ENCODE results near the gene TSSC4. TPM values are rescaled to one million over a fixed set of nuclear protein-coding genes. Genes with fewer than 3 reads are reported as not detected.

The TSSC4 gene
- total RNA-seq, 1 experiment from 2014 or later, result 35.6 TPM

GRCh38 chr11:2395211-2395730 is 5.3 kb upstream of the TSSC4 start:
- no TSS peak for BruUV-seq (replicated peaks)
- Histone ChIP-seq H3K9me3 (ENCODE audit: insufficient read depth, low read depth) (no peaks in the 10 kb centered on the region), H3K27me3 (ENCODE audit: insufficient read depth, low read depth) (no peaks in the 10 kb centered on the region), H3K79me2 (ENCODE audit: low read depth) (no peaks in the 10 kb centered on the region), H3K9me2 (ENCODE audit: insufficient read depth) (no peaks in the 10 kb centered on the region), H3K4me3 (no peak overlapping the region), H3K36me3 (ENCODE audit: low read depth) (no peaks in the 10 kb centered on the region), H2AFZ (no peak overlapping the region), H3K4me2 (no peak overlapping the region), H3F3A (ENCODE audit: insufficient read depth, low read depth) (peaks cover 10% of the 10 kb centered on the region; the same call in 1 of the 2 replicates), H4K20me1 (ENCODE audit: insufficient read depth) (peaks cover 9% of the 10 kb centered on the region), H3K4me1 (replicated peaks; ENCODE audit: insufficient read depth) (0 out of 2 replicates have a peak, but pooled peaks cover 4% of the 10 kb centered on the region), H3K27ac (no peak overlapping the region)
- TF ChIP-seq CTCF (conservative IDR thresholded peaks at IDR 0.05) (no peak), EZH2 (IDR thresholded peaks at IDR 0.05; ENCODE audit: low read depth) (no peak)
- ChIA-PET POLR2A (ENCODE audit: unreplicated experiment) (no interaction called here), CTCF (no interaction called here)
- no peak for DNase-seq
- intact Hi-C loops (cut with micrococcal nuclease; ENCODE audit: unreplicated experiment), result no loop called here

GRCh38 chr11:2395856-2396255 is 4.7 kb upstream of the TSSC4 start:
- BruUV-seq (replicated peaks), result no TSS peak
- H3K4me2 ChIP-seq, result no peak overlapping the region
- POLR2A ChIA-PET (ENCODE audit: unreplicated experiment), result no interaction called here
- H3K9me2 ChIP-seq (ENCODE audit: insufficient read depth), result no peaks in the 10 kb centered on the region
- H3K36me3 ChIP-seq (ENCODE audit: low read depth), result no peaks in the 10 kb centered on the region
- no peaks in the 10 kb centered on the region for H3K9me3 ChIP-seq (ENCODE audit: insufficient read depth, low read depth)
- CTCF ChIA-PET, result no interaction called here
- no peak overlapping the region for H3K4me3 ChIP-seq
- H2AFZ ChIP-seq, result no peak overlapping the region
- H3F3A ChIP-seq (ENCODE audit: insufficient read depth, low read depth), result peaks cover 10% of the 10 kb centered on the region; the same call in 1 of the 2 replicates
- H3K27ac ChIP-seq, result no peak overlapping the region
- peaks cover 7% of the 10 kb centered on the region; the same call in 1 of the 2 replicates for H4K20me1 ChIP-seq (ENCODE audit: insufficient read depth)
- intact Hi-C loops (cut with micrococcal nuclease; ENCODE audit: unreplicated experiment), result no loop called here
- no peaks in the 10 kb centered on the region for H3K4me1 ChIP-seq (replicated peaks; ENCODE audit: insufficient read depth)
- no peaks in the 10 kb centered on the region for H3K27me3 ChIP-seq (ENCODE audit: insufficient read depth, low read depth)
- peaks cover 3% of the 10 kb centered on the region for H3K79me2 ChIP-seq (ENCODE audit: low read depth)
- no peak for TF ChIP-seq CTCF (conservative IDR thresholded peaks at IDR 0.05)
- no peak for TF ChIP-seq EZH2 (IDR thresholded peaks at IDR 0.05; ENCODE audit: low read depth)
- no peak for DNase-seq

GRCh38 chr11:2396471-2396870 is 4.1 kb upstream of the TSSC4 start:
- CTCF ChIA-PET, result no interaction called here
- Histone ChIP-seq H3K4me1 (replicated peaks; ENCODE audit: insufficient read depth) (no peaks in the 10 kb centered on the region), H3K9me2 (ENCODE audit: insufficient read depth) (no peaks in the 10 kb centered on the region), H2AFZ (no peak overlapping the region), H3K9me3 (ENCODE audit: insufficient read depth, low read depth) (no peaks in the 10 kb centered on the region), H3K27ac (no peak overlapping the region), H3K4me2 (no peak overlapping the region), H4K20me1 (ENCODE audit: insufficient read depth) (peaks cover under 1% of the 10 kb centered on the region; the same call in 1 of the 2 replicates), H3K27me3 (ENCODE audit: insufficient read depth, low read depth) (no peaks in the 10 kb centered on the region), H3F3A (ENCODE audit: insufficient read depth, low read depth) (peaks cover 10% of the 10 kb centered on the region; the same call in 1 of the 2 replicates), H3K36me3 (ENCODE audit: low read depth) (no peaks in the 10 kb centered on the region), H3K4me3 (no peak overlapping the region), H3K79me2 (ENCODE audit: low read depth) (peaks cover 9% of the 10 kb centered on the region)
- no TSS peak for BruUV-seq (replicated peaks)
- DNase-seq, result no peak
- TF ChIP-seq CTCF (conservative IDR thresholded peaks at IDR 0.05) (no peak), EZH2 (IDR thresholded peaks at IDR 0.05; ENCODE audit: low read depth) (no peak)
- intact Hi-C loops (cut with micrococcal nuclease; ENCODE audit: unreplicated experiment), result no loop called here
- POLR2A ChIA-PET (ENCODE audit: unreplicated experiment), result no interaction called here

Data from PC-9 (cell line).